Neuronal stem cell (in vitro differentiated cells): ENCODE data around the gene PSPN.

Experiments
- DNase-seq: peaks from one replicate; pipeline ENCODE4 v3.0.0-alpha.2; 2013; ENCODE audit warnings: low spot score
- H2AFZ ChIP-seq: one replicate; pipeline ENCODE4 v1.6.1; 2013; ENCODE audit warnings: mild to moderate bottlenecking, low read length, inconsistent platforms
- H2AK5ac ChIP-seq: 2 replicates; pipeline ENCODE4 v1.6.1; 2013; ENCODE audit warnings: low read depth, mild to moderate bottlenecking, inconsistent platforms, low read length, moderate library complexity, mixed read lengths
- H2BK120ac ChIP-seq: 2 replicates; pipeline ENCODE4 v1.6.1; 2013; ENCODE audit warnings: low read depth, mild to moderate bottlenecking, inconsistent platforms, low read length, moderate library complexity, mixed read lengths
- H2BK12ac ChIP-seq: one replicate; pipeline ENCODE4 v1.6.1; 2013; ENCODE audit warnings: low read length, inconsistent platforms
- H2BK15ac ChIP-seq: 2 replicates; pipeline ENCODE4 v1.6.1; 2013; ENCODE audit warnings: mild to moderate bottlenecking, low read length, inconsistent platforms, mixed read lengths
- H2BK5ac ChIP-seq: one replicate; pipeline ENCODE4 v1.6.1; 2013; ENCODE audit warnings: inconsistent platforms, mild to moderate bottlenecking, low read length, moderate library complexity
- H3K14ac ChIP-seq: one replicate; pipeline ENCODE4 v1.6.1; 2013; ENCODE audit warnings: low read length, inconsistent platforms
- H3K18ac ChIP-seq: 2 replicates; pipeline ENCODE4 v1.6.1; 2013; ENCODE audit warnings: low read length, inconsistent platforms
- H3K23ac ChIP-seq: 2 replicates; pipeline ENCODE4 v1.6.1; 2013; ENCODE audit warnings: low read depth, mild to moderate bottlenecking, mixed read lengths, low read length, inconsistent platforms; ENCODE audit not compliant: poor library complexity
- H3K27ac ChIP-seq: replicated peaks from 3 replicates; pipeline ENCODE4 v1.5.1; 2013; ENCODE audit warnings: low read length, inconsistent platforms
- H3K27me3 ChIP-seq, 3 experiments: 2 replicates each; pipeline ENCODE4 v1.6.1; 2013; ENCODE audit warnings: low read length in 3 of 3, mild to moderate bottlenecking in 2 of 3, inconsistent platforms in 1 of 3, low read depth in 1 of 3, mixed read lengths in 1 of 3, moderate library complexity in 1 of 3; ENCODE audit not compliant: control insufficient read depth in 3 of 3, insufficient read depth in 3 of 3
- H3K36me3 ChIP-seq, 2 donors: replicated peaks in 1 of 2; 2 replicates each; pipeline ENCODE4 v1.6.1; 2013; ENCODE audit warnings: low read length in 2 of 2; ENCODE audit not compliant: control insufficient read depth in 2 of 2, insufficient read depth in 2 of 2
- H3K4ac ChIP-seq: 2 replicates; pipeline ENCODE4 v1.6.1; 2013; ENCODE audit warnings: inconsistent platforms, mild to moderate bottlenecking, low read length, moderate library complexity
- H3K4me1 ChIP-seq, 2 donors: 1 replicate in 1 of 2; 2 replicates in 1 of 2; pipeline ENCODE4 v1.6.1; 2013; ENCODE audit warnings: low read length in 2 of 2, low read depth in 1 of 2; ENCODE audit not compliant: control insufficient read depth in 2 of 2, insufficient read depth in 1 of 2
- H3K4me2 ChIP-seq: one replicate; pipeline ENCODE4 v1.6.1; 2013; ENCODE audit warnings: mild to moderate bottlenecking, low read length, inconsistent platforms; ENCODE audit not compliant: insufficient read depth, poor library complexity, severe bottlenecking
- H3K4me3 ChIP-seq, 2 donors: 2 replicates each; pipeline ENCODE4 v1.5.1; 2013; ENCODE audit warnings: low read length in 2 of 2, mild to moderate bottlenecking in 2 of 2, inconsistent platforms in 1 of 2, moderate library complexity in 1 of 2
- H3K79me1 ChIP-seq: one replicate; pipeline ENCODE4 v1.6.1; 2013; ENCODE audit warnings: low read depth, mild to moderate bottlenecking, inconsistent platforms, low read length, moderate library complexity
- H3K9ac ChIP-seq: one replicate; pipeline ENCODE4 v1.6.1; 2013; ENCODE audit warnings: mild to moderate bottlenecking, low read depth, low read length, inconsistent platforms; ENCODE audit not compliant: poor library complexity
- H3K9me3 ChIP-seq, 2 donors: replicated peaks in 1 of 2; 2 replicates each; pipeline versions ENCODE3 to v1.6.1; 2013; ENCODE audit warnings: low read length in 2 of 2, mild to moderate bottlenecking in 2 of 2, inconsistent platforms in 1 of 2, low read depth in 1 of 2, mixed read lengths in 1 of 2, moderate library complexity in 1 of 2; ENCODE audit not compliant: control insufficient read depth in 2 of 2, insufficient read depth in 1 of 2
- H4K8ac ChIP-seq: one replicate; pipeline ENCODE4 v1.6.1; 2013; ENCODE audit warnings: low read depth, mild to moderate bottlenecking, inconsistent platforms, low read length, moderate library complexity
- H4K91ac ChIP-seq: one replicate; pipeline ENCODE4 v1.6.1; 2013; ENCODE audit warnings: low read length, low read depth, mild to moderate bottlenecking, inconsistent platforms; ENCODE audit not compliant: poor library complexity
- WGBS, 2 donors: extraction: QIAGEN DNeasy Blood & Tissue Kit; methylation state at CpG; one replicate each; pipeline ENCODE4 v1.1.7; 2013; ENCODE audit warnings: missing lambda C conversion rate in 2 of 2, mixed read lengths in 1 of 2; ENCODE audit not compliant: insufficient read length in 2 of 2, insufficient replicate concordance in 1 of 2; ENCODE audit errors: extremely low coverage in 2 of 2; 5-methylcytosine and 5-hydroxymethylcytosine counted together

Gene PSPN

GRCh38 chr19:6414793-6415590 lies 39.3 kb upstream of the PSPN start:
- peaks cover 53 to 75% of the 10 kb centered on the region in 2 donors for H3K36me3 ChIP-seq
- peak overlapping the region; percentile 41 for H2BK12ac ChIP-seq
- H4K91ac ChIP-seq: no peak overlapping the region
- no peak overlapping the region for H3K4ac ChIP-seq
- H3K4me1 ChIP-seq: no peaks in the 10 kb centered on the region
- no CpG with 5 or more reads among the region's 47 CpGs for WGBS, 2 donors
- no peak overlapping the region for H2BK120ac ChIP-seq
- H3K14ac ChIP-seq: no peak overlapping the region
- H2BK5ac ChIP-seq: no peak overlapping the region
- H2BK15ac ChIP-seq: no peak overlapping the region
- H3K79me1 ChIP-seq: peaks cover 33% of the 10 kb centered on the region
- no peak overlapping the region for H3K23ac ChIP-seq
- H3K4me3 ChIP-seq: no peak overlapping the region
- no peak overlapping the region for H3K18ac ChIP-seq
- H2AFZ ChIP-seq: no peak overlapping the region
- H2AK5ac ChIP-seq: no peak overlapping the region
- no peak for DNase-seq
- H3K4me2 ChIP-seq: no peak overlapping the region
- no peak overlapping the region for H3K27ac ChIP-seq
- H3K9ac ChIP-seq: no peak overlapping the region
- H4K8ac ChIP-seq: peak overlapping the region; percentile 43
- H3K9me3 ChIP-seq: no peaks in the 10 kb centered on the region
- no peaks in the 10 kb centered on the region for H3K27me3 ChIP-seq

GRCh38 chr19:6413721-6414643 lies 38.2 kb upstream of the PSPN start:
- no peak overlapping the region for H3K4ac ChIP-seq
- no peaks in the 10 kb centered on the region for H3K9me3 ChIP-seq
- H4K8ac ChIP-seq: no peak overlapping the region
- no peak overlapping the region for H3K4me3 ChIP-seq
- no peak overlapping the region for H2BK120ac ChIP-seq
- no peaks in the 10 kb centered on the region for H3K4me1 ChIP-seq
- no peak overlapping the region for H3K9ac ChIP-seq
- no peak overlapping the region for H2AK5ac ChIP-seq
- H2BK12ac ChIP-seq: no peak overlapping the region
- H3K14ac ChIP-seq: no peak overlapping the region
- DNase-seq: no peak
- H3K27me3 ChIP-seq: no peaks in the 10 kb centered on the region
- H3K27ac ChIP-seq: no peak overlapping the region
- no peak overlapping the region for H2BK15ac ChIP-seq
- H3K79me1 ChIP-seq: peaks cover 33% of the 10 kb centered on the region
- peak overlapping the region; percentile 87 for H3K23ac ChIP-seq
- H3K18ac ChIP-seq: no peak overlapping the region
- H2BK5ac ChIP-seq: no peak overlapping the region
- peaks cover 44 to 65% of the 10 kb centered on the region in 2 donors for H3K36me3 ChIP-seq
- H4K91ac ChIP-seq: no peak overlapping the region
- no peak overlapping the region for H3K4me2 ChIP-seq
- no peak overlapping the region for H2AFZ ChIP-seq
- WGBS, 2 donors: no CpG with 5 or more reads among the region's 42 CpGs

GRCh38 chr19:6413291-6413690 lies 37.6 kb upstream of the PSPN start:
- DNase-seq: no peak
- H2BK15ac ChIP-seq: no peak overlapping the region
- no peak overlapping the region for H3K4me3 ChIP-seq
- H3K9ac ChIP-seq: no peak overlapping the region
- H3K27ac ChIP-seq: no peak overlapping the region
- H3K79me1 ChIP-seq: peaks cover 26% of the 10 kb centered on the region
- H3K9me3 ChIP-seq: no peaks in the 10 kb centered on the region
- H3K23ac ChIP-seq: no peak overlapping the region
- no peak overlapping the region for H3K4me2 ChIP-seq
- H3K18ac ChIP-seq: no peak overlapping the region
- no peaks in the 10 kb centered on the region for H3K4me1 ChIP-seq
- H2BK5ac ChIP-seq: no peak overlapping the region
- no peak overlapping the region for H2AFZ ChIP-seq
- H3K36me3 ChIP-seq: peaks cover 37 to 58% of the 10 kb centered on the region in 2 donors
- H3K27me3 ChIP-seq: no peaks in the 10 kb centered on the region
- no peak overlapping the region for H4K91ac ChIP-seq
- no peak overlapping the region for H3K14ac ChIP-seq
- H2AK5ac ChIP-seq: no peak overlapping the region
- no CpG with 5 or more reads among the region's 10 CpGs for WGBS, 2 donors
- no peak overlapping the region for H2BK12ac ChIP-seq
- H2BK120ac ChIP-seq: no peak overlapping the region
- no peak overlapping the region for H3K4ac ChIP-seq
- H4K8ac ChIP-seq: no peak overlapping the region
